DMS 273 (cell line): ENCODE data around the gene TSPYL6.

Source experiments
- DNase-seq: peaks from one replicate; lab custom pipeline; 2025; ENCODE audit not compliant: unreplicated experiment; lab: John Stamatoyannopoulos, UW

TSPYL6 gene

DNA sequence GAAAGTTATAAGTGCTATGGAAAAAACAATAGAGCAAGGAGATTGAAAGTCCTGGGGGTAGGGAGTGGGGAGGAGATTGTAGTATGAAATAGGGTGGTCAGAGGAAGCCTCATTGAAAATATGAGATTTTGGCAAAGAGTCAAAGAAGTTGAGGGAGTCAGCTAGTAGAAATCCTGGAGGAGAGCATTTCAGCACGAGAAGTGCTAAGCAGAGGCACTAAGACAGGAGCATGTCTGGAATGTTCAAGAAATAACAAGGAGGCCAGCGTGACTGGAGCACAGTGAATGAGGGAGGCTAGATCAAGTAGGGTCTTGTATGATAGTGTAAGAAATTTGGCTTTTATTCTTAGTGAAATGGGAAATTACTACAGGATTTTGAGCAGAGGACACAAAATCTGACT, 2.1 kb upstream of the TSPYL6 start:
- DNase-seq, result no peak

DNA sequence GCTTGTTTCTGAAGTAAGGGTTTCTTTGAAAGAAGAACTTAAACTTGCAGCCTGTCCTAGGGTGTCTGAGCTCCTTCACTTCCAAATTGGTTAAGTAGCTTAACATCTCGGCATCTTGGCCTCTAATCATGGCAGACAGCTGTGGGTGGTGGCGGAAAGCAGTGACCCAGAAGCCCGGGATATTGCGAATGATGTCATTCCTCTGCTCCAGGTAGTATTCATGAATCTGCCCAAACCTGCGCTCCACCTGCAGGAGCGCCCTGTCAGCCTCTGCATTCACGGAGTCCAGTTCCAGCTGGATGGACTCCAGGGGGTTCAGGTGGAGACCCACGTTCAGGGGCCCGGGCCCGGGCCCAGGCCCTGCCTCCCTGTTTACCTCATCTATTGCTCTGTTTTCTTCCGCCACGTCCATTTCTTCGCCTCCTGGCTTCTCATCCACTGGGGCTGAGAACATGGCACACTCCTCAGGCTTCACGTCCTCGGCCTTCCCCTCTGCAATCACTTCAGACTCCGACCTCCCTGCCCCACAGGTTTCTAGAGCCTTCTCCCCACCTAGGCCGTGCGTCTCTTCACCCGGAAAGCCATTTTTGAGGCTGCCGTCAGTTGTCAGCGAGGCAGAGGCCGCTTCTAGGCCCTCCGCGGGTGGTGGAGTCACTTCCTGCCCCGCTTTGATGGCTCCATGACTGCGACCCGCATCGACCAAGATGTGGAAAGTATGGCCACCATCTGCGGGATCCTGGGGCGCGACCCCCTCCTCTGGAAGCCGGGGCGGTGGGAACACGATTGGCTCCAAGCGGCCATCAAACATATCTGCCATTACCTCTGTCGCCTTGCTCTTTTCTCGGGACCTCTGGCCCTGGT, 569 bp downstream of the TSPYL6 start:
- DNase-seq, result no peak

DNA sequence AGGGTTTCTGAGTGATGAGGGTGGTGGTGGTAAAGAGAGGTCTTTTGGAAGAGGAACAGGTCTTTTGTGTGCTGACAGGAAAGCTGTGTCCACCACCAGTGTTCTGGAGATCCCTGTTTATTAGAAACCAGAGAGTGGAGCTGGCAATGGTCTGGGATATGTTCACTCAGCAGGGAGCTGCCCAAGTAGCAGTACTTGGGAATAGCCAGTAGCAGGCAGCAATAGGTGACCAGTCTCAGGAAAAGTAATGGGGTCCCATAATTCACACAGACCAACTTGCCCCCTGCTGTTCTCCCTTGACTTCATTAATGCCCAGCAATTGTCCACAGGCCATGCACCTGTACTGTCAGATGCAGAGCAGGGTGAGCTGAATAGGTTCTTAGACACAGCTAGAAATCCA, 1.8 kb downstream of the TSPYL6 start:
- DNase-seq, result no peak

DNA sequence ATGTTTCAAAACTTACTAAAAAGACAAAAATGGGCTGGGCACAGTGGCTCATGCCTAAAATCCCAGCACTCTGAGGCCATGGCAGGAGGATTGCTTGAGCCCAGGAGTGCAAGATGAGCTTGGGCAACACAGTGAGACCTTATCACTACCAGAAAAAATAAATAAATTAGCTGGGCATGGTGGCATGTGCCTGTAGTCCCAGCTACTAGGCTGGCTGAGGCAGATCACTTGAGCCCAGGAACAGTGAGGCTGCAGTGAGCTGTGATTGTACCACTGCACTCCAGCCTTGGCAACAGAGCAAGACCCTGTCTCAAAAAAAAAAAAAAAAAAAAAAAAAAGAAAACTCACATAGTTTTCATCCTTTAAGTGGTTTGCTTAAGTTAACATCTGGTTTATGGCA, 6.4 kb downstream of the TSPYL6 start:
- no peak for DNase-seq

DNA sequence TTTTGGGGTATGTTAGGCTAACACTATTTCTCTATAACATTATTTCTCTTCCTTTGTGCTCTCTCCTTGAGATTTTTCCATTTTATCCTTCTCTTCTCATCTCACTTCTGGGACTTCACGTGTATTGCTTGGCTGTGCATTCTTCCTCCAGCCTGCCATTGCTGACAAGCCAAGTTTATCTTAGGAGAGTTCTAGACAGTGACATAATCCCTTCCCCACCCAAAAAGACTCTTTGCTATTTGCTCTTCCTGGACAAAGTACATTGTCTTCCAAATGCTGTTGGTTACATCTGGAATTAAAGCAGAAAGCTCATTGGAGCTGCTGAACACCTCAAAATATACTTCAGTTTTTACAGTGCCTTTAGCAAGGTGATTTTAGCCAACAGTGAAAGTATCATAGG, 8.9 kb downstream of the TSPYL6 start:
- no peak for DNase-seq

DNA sequence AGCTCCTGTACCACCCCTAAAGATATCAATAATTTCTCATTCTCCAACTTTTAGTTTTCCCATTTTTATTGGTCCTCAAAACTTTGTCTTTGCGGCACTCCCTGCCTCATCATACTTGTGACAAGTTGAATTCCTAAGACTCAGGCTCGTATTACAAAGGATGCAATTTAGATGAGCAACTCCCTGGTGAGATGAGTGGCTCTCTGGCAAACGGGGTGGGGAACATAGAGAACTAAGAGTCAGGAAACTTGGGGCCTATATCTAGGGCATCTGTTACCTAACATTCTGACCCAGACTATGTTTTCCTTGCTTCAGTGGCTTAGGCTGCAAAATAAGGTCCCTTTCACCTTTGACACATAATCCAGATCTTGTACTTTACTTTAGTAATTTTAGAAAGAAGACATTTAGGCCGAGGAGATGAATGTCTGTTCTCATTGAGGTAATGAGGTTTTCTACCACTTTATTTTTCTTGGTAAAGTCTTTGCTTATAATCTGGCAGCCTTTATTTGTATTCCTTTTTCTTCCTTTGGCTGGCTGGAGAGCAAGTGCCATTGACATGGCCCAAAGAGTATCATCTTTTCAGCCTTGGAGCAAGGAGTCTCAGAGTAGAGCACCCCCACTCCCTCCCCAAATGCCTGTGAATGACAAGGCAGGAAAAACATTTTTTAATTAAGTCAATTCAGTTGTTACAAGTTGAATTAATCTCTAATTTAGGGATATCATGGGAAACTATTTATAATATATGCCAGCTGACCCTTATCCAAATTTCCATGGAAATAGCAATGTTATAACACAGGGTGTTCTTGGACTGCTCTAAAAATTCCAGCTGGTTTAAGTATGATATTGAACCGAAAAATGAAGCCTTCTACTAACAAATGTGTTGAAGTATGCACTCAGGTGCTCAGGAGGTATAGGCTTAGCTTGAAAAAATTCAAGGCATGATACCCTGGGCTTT, 15.2 kb downstream of the TSPYL6 start:
- peak; percentile 7 for DNase-seq

DNA sequence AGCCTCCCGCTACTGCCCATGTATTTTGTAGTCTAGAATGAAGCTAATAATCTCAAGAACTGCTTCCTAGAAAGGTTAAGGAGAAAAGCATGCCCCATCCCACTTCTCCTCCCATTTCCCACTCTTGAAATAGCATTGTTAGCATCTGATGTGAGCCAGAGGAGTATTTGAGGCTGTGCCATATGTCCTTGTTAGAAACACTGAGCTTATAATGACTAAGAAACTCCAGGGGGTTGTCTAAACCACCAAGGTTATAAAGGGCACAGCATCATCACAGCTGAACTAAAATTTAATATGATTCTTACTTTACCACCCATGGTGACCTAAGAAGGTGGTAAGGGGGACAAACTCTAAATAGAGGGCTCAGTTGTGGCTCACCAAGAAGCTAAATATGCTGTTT, 16.6 kb downstream of the TSPYL6 start:
- peak; percentile 63 for DNase-seq

DNA sequence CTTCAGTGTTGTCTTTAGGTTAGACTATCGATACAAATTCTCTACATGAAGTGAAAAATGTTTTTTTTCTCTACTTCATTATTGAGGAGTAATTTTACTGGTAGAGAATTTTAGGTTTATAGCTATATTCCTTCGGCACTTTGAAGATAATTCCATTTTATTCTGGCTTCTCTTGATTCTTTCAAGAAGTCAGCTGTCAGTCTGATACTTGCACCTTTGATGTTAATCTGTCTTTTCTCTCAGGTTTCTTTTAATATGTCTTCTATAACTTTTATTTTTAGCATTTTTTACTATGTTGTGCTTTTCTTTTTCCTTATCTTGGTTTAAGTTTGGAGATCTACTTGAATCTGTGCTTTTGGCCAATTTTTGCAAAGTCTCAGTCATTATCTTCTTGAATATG, 18.6 kb downstream of the TSPYL6 start:
- no peak for DNase-seq

DNA sequence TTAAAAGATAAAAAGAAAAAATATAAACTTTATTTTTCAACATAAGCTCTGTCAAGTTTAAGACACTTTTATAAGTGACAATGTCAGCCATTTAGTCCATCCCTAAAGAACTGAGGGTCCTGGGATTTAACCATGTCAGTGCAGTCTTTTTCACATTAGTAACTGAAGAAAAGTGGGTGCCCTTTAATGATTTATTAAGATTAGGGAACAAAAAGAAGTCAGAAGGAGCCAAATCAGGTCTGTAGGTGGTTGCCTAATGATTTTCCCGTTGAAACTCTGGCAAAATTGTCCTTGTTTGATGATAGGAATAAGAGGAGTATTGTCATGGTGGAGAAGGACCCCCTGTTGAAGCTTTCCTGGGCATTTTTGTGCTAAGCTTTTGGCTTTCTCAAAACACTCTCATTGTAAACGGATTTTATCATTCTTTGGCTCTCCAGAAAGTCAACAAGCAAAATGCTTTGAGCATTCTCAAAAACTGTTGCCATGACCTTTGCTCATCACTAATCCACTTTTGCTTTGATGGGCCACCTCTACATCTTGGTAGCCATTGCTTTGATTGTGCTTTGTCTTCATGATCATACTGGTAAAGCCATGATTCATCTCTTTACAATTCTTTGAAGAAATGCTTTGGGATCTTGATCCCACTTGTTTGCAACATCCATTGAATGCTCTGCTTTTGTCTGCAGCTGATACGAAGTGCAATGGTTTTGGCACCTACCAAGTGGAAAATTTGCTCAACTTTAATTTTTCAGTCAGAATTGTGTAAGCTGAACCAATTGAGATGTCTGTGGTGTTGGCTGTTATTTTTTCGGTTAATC, 22.0 kb downstream of the TSPYL6 start:
- no peak for DNase-seq

DNA sequence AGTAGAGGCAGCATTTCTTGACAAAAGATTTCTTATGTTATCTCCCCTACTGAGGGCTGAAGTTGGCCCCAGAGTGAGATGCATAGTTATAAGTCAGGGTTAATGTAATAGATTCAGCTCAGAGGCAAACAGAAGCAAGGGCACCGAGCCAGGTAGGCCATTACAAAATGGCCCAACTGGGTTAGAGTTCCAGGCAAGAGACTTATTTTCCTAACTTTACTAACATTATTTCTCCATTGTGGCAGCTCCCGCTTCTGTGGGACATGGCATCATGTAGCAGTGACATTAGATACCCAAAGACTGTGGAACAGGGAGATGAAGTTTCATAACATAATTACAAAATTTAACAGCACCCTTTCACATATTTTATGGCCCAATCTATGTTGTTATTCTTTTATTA, 27.1 kb downstream of the TSPYL6 start:
- DNase-seq, result peak; percentile 18

DNA sequence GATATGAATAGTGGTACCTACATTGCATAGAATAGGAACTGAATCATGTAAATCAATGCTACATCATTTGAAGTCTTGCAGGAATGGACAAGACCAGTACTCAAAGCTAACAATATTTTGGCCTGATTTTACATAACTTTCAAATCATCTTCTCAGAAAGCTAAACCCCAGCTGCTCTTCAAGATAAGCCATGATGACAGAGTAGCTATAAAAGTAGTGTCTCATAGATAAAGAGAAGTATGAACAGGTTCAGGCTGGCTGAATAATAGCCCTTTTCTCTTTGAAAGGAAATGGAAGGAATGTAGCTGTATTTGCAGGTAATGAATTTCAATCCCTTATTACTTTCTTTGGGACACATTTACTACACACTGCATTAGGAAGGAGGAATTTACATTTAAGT, 28.2 kb downstream of the TSPYL6 start:
- no peak for DNase-seq

DNA sequence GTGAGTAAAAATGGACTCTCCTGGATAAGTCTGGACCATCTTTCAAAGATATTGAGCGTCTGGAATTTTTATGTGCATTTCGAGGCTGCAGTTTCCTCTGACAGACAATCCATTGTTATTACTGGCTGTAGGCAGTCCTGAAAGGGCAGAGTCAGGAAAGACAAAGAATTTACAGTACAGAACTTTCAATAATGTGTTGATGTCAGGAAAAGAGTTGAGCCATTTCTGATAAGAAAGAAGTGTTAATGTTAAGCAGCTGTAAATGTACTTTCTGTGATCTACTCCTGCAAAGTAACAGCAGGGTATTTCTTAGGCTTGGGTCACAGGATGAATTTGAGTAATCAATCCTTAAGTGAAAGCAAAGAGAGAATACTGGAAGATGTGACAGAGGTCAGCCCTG, 29.8 kb downstream of the TSPYL6 start:
- DNase-seq, result no peak

DNA sequence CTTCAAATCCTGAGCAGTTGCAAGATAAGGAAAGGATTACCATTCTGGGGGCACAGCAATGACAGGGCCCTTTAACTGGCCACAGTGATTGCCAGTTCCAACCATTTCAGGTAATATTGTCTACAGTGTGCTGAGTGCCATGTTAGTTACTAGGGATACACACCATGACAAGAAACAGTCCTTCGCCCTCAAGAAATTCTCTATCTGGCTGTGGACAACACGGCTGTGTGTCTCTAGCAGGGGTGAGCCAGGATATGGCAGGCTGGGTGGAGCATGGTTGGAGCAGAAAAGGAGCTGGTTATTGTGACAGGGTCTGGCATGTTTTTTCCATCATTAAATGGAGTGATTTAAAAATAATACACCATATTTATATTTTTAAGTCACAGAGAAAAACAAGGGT, 31.0 kb downstream of the TSPYL6 start:
- DNase-seq, result no peak

DNA sequence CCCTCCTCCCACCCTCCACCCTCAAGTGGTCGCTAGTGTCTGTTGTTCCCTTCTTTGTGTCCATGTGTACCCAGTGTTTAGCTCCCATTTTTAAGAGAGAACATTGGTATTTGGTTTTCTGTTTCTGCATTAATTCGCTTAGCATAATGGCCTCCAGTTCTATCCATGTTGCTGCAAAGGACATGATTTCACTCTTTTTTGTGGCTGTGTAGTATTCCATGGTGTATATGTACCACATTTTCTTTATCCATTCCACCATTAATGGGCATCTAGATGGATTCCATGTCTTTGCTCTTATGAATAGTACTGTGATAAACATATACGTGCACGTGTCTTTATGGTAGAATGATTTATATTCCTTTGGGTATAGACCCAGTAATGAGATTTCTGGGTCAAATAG, 42.9 kb downstream of the TSPYL6 start:
- DNase-seq, result no peak

DNA sequence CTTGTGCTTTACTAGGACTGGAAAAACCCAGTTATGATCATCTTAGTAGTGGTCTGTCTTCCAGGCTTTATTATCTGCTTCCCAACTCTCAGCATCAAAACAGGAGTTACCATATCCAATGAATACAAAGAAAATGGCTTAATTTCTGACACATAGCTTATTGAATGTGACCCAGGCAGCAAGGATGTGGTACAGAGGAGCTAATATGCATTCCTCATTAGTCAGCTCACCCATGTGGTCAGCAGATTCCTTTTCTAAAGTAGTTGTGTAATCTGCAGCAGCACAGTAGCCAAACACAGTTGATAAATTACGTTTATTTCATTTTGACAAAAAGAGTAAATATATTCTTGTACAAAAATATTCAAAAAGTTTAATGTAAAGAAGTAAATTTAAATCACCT, 43.6 kb downstream of the TSPYL6 start:
- no peak for DNase-seq

DNA sequence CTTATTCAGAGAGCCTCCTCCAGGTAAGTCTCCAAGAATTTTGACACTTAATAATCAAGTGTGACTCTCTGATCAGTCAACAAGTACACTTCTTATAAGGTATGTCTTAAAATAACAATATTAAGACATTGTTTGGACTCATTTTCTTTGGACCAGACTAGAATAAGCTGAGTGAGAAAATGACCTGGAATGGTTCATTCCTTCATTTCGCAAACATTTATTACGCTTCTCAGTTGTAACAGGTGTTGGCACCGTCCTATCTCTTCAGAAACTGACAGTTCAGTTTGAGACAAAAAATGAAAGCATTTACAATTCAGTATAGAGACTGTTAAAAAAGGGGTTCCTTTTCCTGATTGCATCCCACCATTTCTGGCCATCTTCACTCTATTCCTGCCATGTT, 46.6 kb downstream of the TSPYL6 start:
- DNase-seq, result no peak

DNA sequence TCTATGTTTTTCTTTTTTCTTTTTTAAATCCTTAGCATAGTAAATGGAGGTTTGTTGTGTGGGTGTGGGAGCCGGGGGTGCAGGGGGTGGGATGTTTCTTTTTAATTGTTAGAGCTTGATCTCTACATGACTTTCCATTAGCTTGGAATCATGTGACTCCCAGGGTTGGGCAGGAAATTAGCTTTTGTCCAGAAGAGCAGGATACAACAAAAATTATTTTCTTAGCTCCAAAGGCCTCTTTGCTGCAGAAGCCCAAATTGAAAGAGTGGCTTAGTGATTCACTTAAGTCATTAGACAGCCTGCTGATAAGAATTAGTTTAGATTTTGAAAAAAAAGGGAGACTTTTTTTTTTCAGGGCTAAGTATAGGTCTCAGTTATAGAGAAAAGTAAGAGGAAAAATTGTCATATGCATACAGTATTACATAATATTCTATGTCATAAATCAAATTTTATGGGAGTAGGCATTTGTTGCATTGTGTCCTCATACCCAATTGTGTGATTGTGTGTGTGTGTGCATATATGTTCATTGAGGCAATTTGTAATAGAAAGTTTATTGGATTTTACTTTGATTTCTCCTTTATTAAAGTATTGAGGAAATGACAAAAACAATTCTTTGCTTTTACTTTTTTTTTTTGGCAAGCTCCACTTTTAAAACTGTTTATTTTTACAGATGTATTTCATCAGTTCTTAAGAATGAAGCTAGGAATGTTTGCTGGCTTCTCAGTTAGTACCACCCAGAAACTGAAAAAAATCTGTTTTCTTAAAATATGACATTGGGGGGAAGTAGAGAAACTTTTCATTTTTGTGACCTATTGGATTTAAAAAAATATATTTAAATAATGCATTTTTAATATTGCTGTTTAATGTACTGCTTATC, 47.4 kb downstream of the TSPYL6 start:
- DNase-seq, result peak; percentile 5

DNA sequence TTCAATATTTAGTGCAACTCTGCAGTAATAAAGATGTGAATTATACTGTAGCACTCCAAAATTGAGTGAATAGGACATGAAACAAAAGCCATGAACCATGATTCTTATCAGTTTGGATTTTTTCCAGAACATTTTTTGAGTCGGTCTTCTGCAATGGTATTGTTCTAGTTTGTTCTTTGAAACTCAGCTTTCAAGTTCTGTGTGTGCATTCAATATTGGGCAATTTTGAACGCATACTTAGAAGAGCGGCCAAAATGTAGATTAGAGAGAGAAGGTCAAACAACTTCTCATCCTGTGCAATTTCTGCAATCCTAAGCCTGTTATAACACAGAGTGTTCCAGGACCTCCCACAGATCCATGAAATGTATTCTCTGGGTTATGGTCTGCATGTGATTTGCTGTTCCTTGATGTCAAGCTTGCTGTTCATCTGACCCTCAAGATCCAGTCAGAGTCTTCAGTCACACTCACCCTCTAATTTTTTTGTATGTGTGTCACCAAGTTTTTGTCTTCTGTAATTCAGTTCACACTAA, 48.3 kb downstream of the TSPYL6 start:
- DNase-seq, result no peak

DNA sequence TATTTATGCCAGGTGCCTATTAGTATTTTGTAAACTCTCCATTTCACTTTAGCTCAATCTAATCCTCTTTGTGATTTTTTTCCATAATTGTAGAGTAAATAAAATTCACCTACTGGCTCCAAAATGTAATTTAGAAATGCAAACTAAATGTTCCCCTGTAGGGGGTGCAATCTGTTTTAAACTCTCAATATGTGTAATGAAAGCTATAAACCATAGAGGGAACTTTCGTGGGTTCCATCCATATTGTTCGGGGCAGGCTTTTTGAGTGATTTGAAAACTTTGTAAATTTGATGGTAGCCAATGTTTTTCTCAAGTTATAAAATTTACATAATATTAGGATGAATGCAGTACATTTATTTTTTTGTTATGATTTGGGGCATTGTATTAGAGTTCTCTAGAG, 49.4 kb downstream of the TSPYL6 start:
- peak; percentile 74 for DNase-seq

DNA sequence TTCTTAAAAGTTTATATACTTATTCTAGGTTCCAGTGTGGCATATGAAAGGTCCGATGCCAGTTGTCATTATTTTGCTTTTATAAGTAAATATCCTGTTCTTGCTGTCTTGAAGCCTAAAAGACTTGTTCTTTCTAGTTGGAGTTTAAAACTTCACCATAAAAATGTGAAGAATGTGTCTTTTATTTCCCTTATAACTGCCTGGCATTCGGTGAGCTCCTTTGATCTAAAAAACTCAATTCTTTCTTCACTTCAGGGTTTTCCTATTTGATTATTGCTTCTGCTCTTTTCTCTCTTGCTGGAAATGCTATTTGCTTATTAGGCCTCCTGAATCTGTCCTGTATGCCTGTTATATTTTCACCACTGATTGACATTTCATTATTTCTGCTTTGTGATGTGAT, 51.6 kb downstream of the TSPYL6 start:
- DNase-seq, result no peak
